Measurements from ENCODE around the gene KIR3DL3.
"Not testable (repeated sequence)": the region's sequence is repeated elsewhere in the genome, so short reads cannot be mapped to it uniquely, and the experiment has no call there.

- not testable (repeated sequence) for TF ChIP-seq CTCF (IDR thresholded peaks at IDR 0.05; ENCODE audit: low read length); EZH2 (IDR thresholded peaks at IDR 0.05; ENCODE audit: borderline replicate concordance, low read length)
These were observed 51.0 kb downstream of the KIR3DL3 start for GRCh38 chr19:54775095-54775815.
